Liver (tissue), 3 donors: ENCODE results near the gene FIG4.

Experiments
- SP1 ChIP-seq: IDR thresholded peaks from 2 replicates; pipeline ENCODE4 v1.6.1; 2018; ENCODE audit warnings: antibody characterized with exemption, mild to moderate bottlenecking
- TF ChIP-seq, protein P1 (sequence below): IDR thresholded peaks from 2 replicates; pipeline ENCODE4 v1.6.1; 2016; ENCODE audit warnings: antibody characterized with exemption, mild to moderate bottlenecking
- TF ChIP-seq, protein P2 (sequence below): IDR thresholded peaks from 2 replicates; pipeline ENCODE4 v1.6.1; 2016; ENCODE audit warnings: antibody characterized with exemption
- TF ChIP-seq, protein P3 (sequence below): fragments of 150-350 bp; IDR thresholded peaks from 2 replicates; pipeline ENCODE4 v1.5.1; 2017; ENCODE audit warnings: improper control_type of control experiment, low read depth, low read length; ENCODE audit not compliant: missing input control
- TF ChIP-seq, protein P4 (sequence below): IDR thresholded peaks from 2 replicates; pipeline ENCODE4 v1.6.1; 2016; ENCODE audit warnings: antibody characterized with exemption
- donor health status: healthy.
- donor health status: healthy.

DNA sequence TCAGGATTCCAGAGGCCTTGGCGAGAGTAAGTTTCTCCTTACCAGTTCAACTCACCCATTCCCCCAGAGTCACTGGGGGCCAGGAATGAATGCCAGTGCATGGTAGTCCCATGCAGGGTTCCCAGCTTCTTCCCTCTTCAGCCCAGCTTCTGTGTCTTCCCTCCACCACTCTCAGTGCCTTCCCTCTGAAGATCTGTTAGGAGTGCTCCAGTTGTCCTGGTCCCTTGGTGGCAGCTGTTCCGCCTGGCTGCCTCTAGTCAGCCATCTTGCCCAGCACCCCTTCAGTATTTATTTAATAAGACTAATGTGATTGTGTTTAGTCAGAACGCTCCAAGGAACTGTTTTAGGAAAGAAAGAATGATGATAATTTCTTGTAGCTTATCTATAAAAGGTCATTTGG is 23.1 kb downstream of the FIG4 start:
- TF ChIP-seq, protein P1, sequence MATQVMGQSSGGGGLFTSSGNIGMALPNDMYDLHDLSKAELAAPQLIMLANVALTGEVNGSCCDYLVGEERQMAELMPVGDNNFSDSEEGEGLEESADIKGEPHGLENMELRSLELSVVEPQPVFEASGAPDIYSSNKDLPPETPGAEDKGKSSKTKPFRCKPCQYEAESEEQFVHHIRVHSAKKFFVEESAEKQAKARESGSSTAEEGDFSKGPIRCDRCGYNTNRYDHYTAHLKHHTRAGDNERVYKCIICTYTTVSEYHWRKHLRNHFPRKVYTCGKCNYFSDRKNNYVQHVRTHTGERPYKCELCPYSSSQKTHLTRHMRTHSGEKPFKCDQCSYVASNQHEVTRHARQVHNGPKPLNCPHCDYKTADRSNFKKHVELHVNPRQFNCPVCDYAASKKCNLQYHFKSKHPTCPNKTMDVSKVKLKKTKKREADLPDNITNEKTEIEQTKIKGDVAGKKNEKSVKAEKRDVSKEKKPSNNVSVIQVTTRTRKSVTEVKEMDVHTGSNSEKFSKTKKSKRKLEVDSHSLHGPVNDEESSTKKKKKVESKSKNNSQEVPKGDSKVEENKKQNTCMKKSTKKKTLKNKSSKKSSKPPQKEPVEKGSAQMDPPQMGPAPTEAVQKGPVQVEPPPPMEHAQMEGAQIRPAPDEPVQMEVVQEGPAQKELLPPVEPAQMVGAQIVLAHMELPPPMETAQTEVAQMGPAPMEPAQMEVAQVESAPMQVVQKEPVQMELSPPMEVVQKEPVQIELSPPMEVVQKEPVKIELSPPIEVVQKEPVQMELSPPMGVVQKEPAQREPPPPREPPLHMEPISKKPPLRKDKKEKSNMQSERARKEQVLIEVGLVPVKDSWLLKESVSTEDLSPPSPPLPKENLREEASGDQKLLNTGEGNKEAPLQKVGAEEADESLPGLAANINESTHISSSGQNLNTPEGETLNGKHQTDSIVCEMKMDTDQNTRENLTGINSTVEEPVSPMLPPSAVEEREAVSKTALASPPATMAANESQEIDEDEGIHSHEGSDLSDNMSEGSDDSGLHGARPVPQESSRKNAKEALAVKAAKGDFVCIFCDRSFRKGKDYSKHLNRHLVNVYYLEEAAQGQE = no peak
- TF ChIP-seq, protein P2, sequence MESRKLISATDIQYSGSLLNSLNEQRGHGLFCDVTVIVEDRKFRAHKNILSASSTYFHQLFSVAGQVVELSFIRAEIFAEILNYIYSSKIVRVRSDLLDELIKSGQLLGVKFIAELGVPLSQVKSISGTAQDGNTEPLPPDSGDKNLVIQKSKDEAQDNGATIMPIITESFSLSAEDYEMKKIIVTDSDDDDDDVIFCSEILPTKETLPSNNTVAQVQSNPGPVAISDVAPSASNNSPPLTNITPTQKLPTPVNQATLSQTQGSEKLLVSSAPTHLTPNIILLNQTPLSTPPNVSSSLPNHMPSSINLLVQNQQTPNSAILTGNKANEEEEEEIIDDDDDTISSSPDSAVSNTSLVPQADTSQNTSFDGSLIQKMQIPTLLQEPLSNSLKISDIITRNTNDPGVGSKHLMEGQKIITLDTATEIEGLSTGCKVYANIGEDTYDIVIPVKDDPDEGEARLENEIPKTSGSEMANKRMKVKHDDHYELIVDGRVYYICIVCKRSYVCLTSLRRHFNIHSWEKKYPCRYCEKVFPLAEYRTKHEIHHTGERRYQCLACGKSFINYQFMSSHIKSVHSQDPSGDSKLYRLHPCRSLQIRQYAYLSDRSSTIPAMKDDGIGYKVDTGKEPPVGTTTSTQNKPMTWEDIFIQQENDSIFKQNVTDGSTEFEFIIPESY = no peak
- TF ChIP-seq, protein P3, sequence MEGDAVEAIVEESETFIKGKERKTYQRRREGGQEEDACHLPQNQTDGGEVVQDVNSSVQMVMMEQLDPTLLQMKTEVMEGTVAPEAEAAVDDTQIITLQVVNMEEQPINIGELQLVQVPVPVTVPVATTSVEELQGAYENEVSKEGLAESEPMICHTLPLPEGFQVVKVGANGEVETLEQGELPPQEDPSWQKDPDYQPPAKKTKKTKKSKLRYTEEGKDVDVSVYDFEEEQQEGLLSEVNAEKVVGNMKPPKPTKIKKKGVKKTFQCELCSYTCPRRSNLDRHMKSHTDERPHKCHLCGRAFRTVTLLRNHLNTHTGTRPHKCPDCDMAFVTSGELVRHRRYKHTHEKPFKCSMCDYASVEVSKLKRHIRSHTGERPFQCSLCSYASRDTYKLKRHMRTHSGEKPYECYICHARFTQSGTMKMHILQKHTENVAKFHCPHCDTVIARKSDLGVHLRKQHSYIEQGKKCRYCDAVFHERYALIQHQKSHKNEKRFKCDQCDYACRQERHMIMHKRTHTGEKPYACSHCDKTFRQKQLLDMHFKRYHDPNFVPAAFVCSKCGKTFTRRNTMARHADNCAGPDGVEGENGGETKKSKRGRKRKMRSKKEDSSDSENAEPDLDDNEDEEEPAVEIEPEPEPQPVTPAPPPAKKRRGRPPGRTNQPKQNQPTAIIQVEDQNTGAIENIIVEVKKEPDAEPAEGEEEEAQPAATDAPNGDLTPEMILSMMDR = no peak
- no peak for TF ChIP-seq SP1
- TF ChIP-seq, protein P4, sequence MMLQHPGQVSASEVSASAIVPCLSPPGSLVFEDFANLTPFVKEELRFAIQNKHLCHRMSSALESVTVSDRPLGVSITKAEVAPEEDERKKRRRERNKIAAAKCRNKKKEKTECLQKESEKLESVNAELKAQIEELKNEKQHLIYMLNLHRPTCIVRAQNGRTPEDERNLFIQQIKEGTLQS = no peak
